ENCODE data around the gene NR1H4. TPM values are rescaled to one million over a fixed set of nuclear protein-coding genes. Genes with fewer than 3 reads are reported as not detected.

NR1H4 gene
- total RNA-seq, 4 donors from 2014 or later: not detected

DNA sequence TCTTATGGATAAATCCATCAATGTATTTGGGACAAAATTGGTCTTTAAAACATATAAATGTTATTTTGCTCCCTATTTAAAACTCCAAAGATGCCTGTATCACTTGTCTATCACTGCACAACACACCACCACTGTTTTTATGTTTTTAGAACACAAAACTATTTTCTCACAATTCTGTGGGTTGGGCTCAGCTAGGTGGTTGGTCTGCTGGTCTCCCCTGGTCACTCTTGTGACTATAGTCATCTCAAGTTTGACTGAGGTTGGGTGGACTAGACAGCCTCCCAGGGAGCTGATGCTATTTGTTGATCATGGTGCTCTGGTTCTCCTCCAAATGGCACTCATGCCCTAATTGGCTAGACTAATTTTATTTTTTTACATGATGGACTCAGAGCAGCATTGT is 39.5 kb upstream of the NR1H4 start:
- H3K9me3 ChIP-seq: no peaks in the 10 kb centered on the region
- H3K36me3 ChIP-seq: no peaks in the 10 kb centered on the region
- ATAC-seq: no peak
- no peak overlapping the region for H3K27ac ChIP-seq
- H3K4me1 ChIP-seq: no peaks in the 10 kb centered on the region
- H3K27me3 ChIP-seq: no peaks in the 10 kb centered on the region
- TF ChIP-seq, protein P1, sequence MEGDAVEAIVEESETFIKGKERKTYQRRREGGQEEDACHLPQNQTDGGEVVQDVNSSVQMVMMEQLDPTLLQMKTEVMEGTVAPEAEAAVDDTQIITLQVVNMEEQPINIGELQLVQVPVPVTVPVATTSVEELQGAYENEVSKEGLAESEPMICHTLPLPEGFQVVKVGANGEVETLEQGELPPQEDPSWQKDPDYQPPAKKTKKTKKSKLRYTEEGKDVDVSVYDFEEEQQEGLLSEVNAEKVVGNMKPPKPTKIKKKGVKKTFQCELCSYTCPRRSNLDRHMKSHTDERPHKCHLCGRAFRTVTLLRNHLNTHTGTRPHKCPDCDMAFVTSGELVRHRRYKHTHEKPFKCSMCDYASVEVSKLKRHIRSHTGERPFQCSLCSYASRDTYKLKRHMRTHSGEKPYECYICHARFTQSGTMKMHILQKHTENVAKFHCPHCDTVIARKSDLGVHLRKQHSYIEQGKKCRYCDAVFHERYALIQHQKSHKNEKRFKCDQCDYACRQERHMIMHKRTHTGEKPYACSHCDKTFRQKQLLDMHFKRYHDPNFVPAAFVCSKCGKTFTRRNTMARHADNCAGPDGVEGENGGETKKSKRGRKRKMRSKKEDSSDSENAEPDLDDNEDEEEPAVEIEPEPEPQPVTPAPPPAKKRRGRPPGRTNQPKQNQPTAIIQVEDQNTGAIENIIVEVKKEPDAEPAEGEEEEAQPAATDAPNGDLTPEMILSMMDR (IDR thresholded peaks at IDR 0.05): no peak
- TF ChIP-seq POLR2AphosphoS5 (IDR thresholded peaks at IDR 0.05) (no peak), POLR2A (IDR thresholded peaks at IDR 0.05) (no peak), EP300 (IDR thresholded peaks at IDR 0.05) (no peak)
- H3K4me3 ChIP-seq: no peak overlapping the region

DNA sequence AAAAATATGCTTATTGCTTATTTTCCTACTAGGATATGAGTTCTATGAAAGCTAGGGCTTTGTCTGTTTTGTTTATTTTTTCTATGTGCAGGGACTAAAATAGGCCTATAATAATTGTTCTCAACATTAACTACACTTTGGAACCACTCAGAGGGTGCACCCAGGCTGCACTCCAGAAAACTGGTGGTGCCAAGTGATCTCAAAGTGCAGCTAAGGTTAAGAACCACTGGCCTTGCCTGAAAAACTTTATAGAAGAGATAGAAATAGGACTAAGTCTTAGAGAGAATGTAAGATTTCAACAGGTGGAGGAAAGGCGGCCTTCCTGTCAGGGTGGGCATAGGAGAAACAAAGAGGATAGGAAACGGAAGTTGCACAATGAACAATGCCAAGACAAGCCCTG is 37.7 kb upstream of the NR1H4 start:
- WGBS, 2 donors (ENCODE audit: low coverage in 1 of 2): 59 to 64% methylated on average over 2 of the region's 2 CpGs

DNA sequence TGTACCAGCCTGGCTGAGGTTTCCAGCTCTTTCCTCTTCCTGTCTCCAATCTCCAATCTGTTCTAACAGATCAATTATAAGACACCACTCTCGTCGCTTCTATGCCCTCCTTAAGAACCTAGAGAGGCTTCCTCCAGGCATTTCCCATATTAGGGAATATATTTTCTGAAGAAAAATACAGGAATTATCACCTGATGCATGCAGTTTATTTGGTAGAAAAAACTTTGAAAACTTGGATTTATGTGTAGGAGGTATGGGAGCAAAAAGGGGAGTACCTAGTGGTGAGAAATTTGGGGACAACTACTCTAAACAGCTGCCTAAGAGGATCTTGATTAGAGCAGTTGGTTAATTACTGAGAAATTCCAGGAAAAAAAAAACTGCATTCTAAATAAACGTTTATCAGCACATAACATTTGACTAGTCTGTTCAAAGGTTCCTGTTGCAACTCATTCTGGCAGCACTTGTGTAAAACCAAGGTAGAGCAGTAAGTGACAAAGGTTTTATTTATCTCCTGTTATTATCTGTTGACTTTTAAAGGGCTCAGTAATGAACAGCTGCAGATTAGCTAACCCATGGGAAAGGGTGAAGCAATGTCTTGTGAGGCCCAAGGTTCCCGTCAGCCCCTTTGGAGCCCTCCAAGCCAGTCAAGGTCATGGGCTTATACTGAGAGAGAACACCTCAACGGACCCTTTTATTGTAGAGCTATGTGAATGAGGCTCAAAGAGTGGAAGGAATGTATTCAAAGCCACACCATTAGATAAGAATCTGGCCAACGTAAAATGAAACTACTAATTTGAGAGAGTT is 36.4 kb upstream of the NR1H4 start:
- Histone ChIP-seq H3K27me3 (no peaks in the 10 kb centered on the region), H3K9me3 (no peaks in the 10 kb centered on the region), H3K27ac (no peak overlapping the region), H3K4me3 (no peak overlapping the region), H3K36me3 (no peaks in the 10 kb centered on the region), H3K4me1 (no peaks in the 10 kb centered on the region)
- 74% methylated on average over 4 to 6 of the region's 6 CpGs for WGBS, 2 donors (ENCODE audit: low coverage in 1 of 2)
- TF ChIP-seq POLR2AphosphoS5 (IDR thresholded peaks at IDR 0.05): no peak
- TF ChIP-seq, protein P1 (IDR thresholded peaks at IDR 0.05): no peak
- TF ChIP-seq POLR2A (IDR thresholded peaks at IDR 0.05): no peak
- no peak for TF ChIP-seq EP300 (IDR thresholded peaks at IDR 0.05)
- ATAC-seq: no peak

More for the DNA sequence above, 37.7 kb upstream of the NR1H4 start:
- H3K36me3 ChIP-seq: no peaks in the 10 kb centered on the region
- no peak for TF ChIP-seq POLR2AphosphoS5 (IDR thresholded peaks at IDR 0.05)
- no peak for TF ChIP-seq EP300 (IDR thresholded peaks at IDR 0.05)
- TF ChIP-seq, protein P1 (IDR thresholded peaks at IDR 0.05): no peak
- no peak for TF ChIP-seq POLR2A (IDR thresholded peaks at IDR 0.05)
- H3K27ac ChIP-seq: no peak overlapping the region
- no peaks in the 10 kb centered on the region for H3K9me3 ChIP-seq
- no peaks in the 10 kb centered on the region for H3K27me3 ChIP-seq
- H3K4me1 ChIP-seq: no peaks in the 10 kb centered on the region
- ATAC-seq: no peak
- no peak overlapping the region for H3K4me3 ChIP-seq

GRCh38 chr12:100439797-100440196 is 33.9 kb upstream of the NR1H4 start:
- Histone ChIP-seq H3K9me3 (no peaks in the 10 kb centered on the region), H3K4me3 (no peak overlapping the region), H3K4me1 (no peaks in the 10 kb centered on the region), H3K27me3 (no peaks in the 10 kb centered on the region), H3K27ac (no peak overlapping the region), H3K36me3 (no peaks in the 10 kb centered on the region)
- no peak for ATAC-seq
- no peak for TF ChIP-seq POLR2A (IDR thresholded peaks at IDR 0.05)
- TF ChIP-seq, protein P1 (IDR thresholded peaks at IDR 0.05): no peak
- no peak for TF ChIP-seq EP300 (IDR thresholded peaks at IDR 0.05)
- TF ChIP-seq POLR2AphosphoS5 (IDR thresholded peaks at IDR 0.05): no peak
- WGBS, 2 donors (ENCODE audit: low coverage in 1 of 2): 79 to 90% methylated on average over 2 of the region's 2 CpGs

GRCh38 chr12:100442403-100442802 is 31.3 kb upstream of the NR1H4 start:
- H3K27me3 ChIP-seq: no peaks in the 10 kb centered on the region
- H3K27ac ChIP-seq: no peak overlapping the region
- no peak overlapping the region for H3K4me3 ChIP-seq
- ATAC-seq: no peak
- TF ChIP-seq, protein P1 (IDR thresholded peaks at IDR 0.05): no peak
- TF ChIP-seq POLR2A (IDR thresholded peaks at IDR 0.05) (no peak), POLR2AphosphoS5 (IDR thresholded peaks at IDR 0.05) (no peak), EP300 (IDR thresholded peaks at IDR 0.05) (no peak)
- H3K9me3 ChIP-seq: no peaks in the 10 kb centered on the region
- H3K36me3 ChIP-seq: no peaks in the 10 kb centered on the region
- H3K4me1 ChIP-seq: peaks cover 0 to 3% (median 0%) of the 10 kb centered on the region in 3 donors
- WGBS, 2 donors (ENCODE audit: low coverage in 1 of 2): 88 to 90% methylated on average over 1 of the region's 1 CpG
